H9 (cell line): ENCODE results near the gene ZMYM2. TPM values are rescaled to one million over a fixed set of nuclear protein-coding genes. Genes with fewer than 3 reads are reported as not detected.

Source experiments
- DNase-seq: peaks from one replicate; pipeline ENCODE4 v3.0.0-alpha.2; 2017
- H2AFZ ChIP-seq: one replicate; pipeline ENCODE4 v1.6.1; 2013; ENCODE audit warnings: mild to moderate bottlenecking, low read length, control low read depth, moderate library complexity
- H2AK5ac ChIP-seq: 2 replicates; pipeline ENCODE4 v1.6.1; 2013; ENCODE audit warnings: low read length, control low read depth, mixed read lengths; ENCODE audit not compliant: insufficient read length
- H2BK120ac ChIP-seq: one replicate; pipeline ENCODE4 v1.6.1; 2013; ENCODE audit warnings: low read depth, mild to moderate bottlenecking, low read length, control low read depth, inconsistent platforms; ENCODE audit not compliant: poor library complexity, severe bottlenecking
- H2BK12ac ChIP-seq: 2 replicates; pipeline ENCODE4 v1.6.1; 2013; ENCODE audit warnings: low read length, control low read depth, mixed read lengths, low read depth; ENCODE audit not compliant: insufficient read length
- H2BK15ac ChIP-seq: 2 replicates; pipeline ENCODE4 v1.6.1; 2013; ENCODE audit warnings: low read depth, low read length, control low read depth
- H2BK20ac ChIP-seq: one replicate; pipeline ENCODE4 v1.6.1; 2013; ENCODE audit warnings: low read depth, mild to moderate bottlenecking, low read length, control low read depth, inconsistent platforms; ENCODE audit not compliant: poor library complexity, severe bottlenecking
- H2BK5ac ChIP-seq: 2 replicates; pipeline ENCODE4 v1.6.1; 2013; ENCODE audit warnings: low read length, control low read depth, mixed read lengths; ENCODE audit not compliant: insufficient read length
- H3K14ac ChIP-seq: 2 replicates; pipeline ENCODE4 v1.6.1; 2013; ENCODE audit warnings: low read length, control low read depth; ENCODE audit not compliant: insufficient read depth
- H3K18ac ChIP-seq: 2 replicates; pipeline ENCODE4 v1.6.1; 2013; ENCODE audit warnings: low read depth, mild to moderate bottlenecking, mixed read lengths, low read length, control low read depth; ENCODE audit not compliant: insufficient read length
- H3K23ac ChIP-seq: 2 replicates; pipeline ENCODE4 v1.6.1; 2013; ENCODE audit warnings: low read length, control low read depth, mixed read lengths, low read depth; ENCODE audit not compliant: insufficient read length
- H3K23me2 ChIP-seq: 2 replicates; pipeline ENCODE4 v1.6.1; 2013; ENCODE audit warnings: low read depth, mild to moderate bottlenecking, mixed read lengths, low read length, control low read depth; ENCODE audit not compliant: insufficient read length, poor library complexity, severe bottlenecking
- H3K27ac ChIP-seq: 2 replicates; pipeline ENCODE4 v1.5.1; 2013; ENCODE audit warnings: low read length, control low read depth, mixed read lengths, low read depth; ENCODE audit not compliant: insufficient read length
- H3K27me3 ChIP-seq: 2 replicates; pipeline ENCODE4 v1.6.1; 2013; ENCODE audit warnings: low read length, control low read depth, inconsistent platforms; ENCODE audit not compliant: insufficient read depth
- H3K4ac ChIP-seq: 2 replicates; pipeline ENCODE4 v1.6.1; 2013; ENCODE audit warnings: low read depth, mild to moderate bottlenecking, control low read depth, inconsistent platforms, low read length, moderate library complexity
- H3K4me1 ChIP-seq: 2 replicates; pipeline ENCODE4 v1.6.1; 2013; ENCODE audit warnings: low read length, control low read depth, inconsistent platforms; ENCODE audit not compliant: insufficient read depth
- H3K4me2 ChIP-seq: 2 replicates; pipeline ENCODE4 v1.6.1; 2013; ENCODE audit warnings: low read length, control low read depth, mixed read lengths; ENCODE audit not compliant: insufficient read length, insufficient read depth
- H3K56ac ChIP-seq: 2 replicates; pipeline ENCODE4 v1.6.1; 2013; ENCODE audit warnings: low read depth, mild to moderate bottlenecking, mixed read lengths, low read length, control low read depth; ENCODE audit not compliant: insufficient read length
- H3K79me1 ChIP-seq: 2 replicates; pipeline ENCODE4 v1.6.1; 2013; ENCODE audit warnings: low read depth, mild to moderate bottlenecking, moderate library complexity, low read length, control low read depth, inconsistent platforms; ENCODE audit not compliant: insufficient read depth, poor library complexity, severe bottlenecking
- H3K79me2 ChIP-seq: 2 replicates; pipeline ENCODE4 v1.6.1; 2013; ENCODE audit warnings: low read length, control low read depth, inconsistent platforms; ENCODE audit not compliant: insufficient read depth
- H3K9ac ChIP-seq: 2 replicates; pipeline ENCODE4 v1.6.1; 2013; ENCODE audit warnings: low read length, control low read depth, mixed read lengths; ENCODE audit not compliant: insufficient read length; ENCODE audit errors: extremely low read depth
- H3K9me3 ChIP-seq: one replicate; pipeline ENCODE4 v1.6.1; 2013; ENCODE audit warnings: low read depth, low read length, inconsistent platforms; ENCODE audit not compliant: control insufficient read depth
- H3T11ph ChIP-seq: one replicate; pipeline ENCODE4 v1.6.1; 2013; ENCODE audit warnings: mild to moderate bottlenecking, low read length, control low read depth, inconsistent platforms
- H4K20me1 ChIP-seq: one replicate; pipeline ENCODE4 v1.6.1; 2013; ENCODE audit not compliant: control insufficient read depth, insufficient read length, insufficient read depth
- H4K5ac ChIP-seq: 2 replicates; pipeline ENCODE4 v1.6.1; 2013; ENCODE audit warnings: low read depth, mild to moderate bottlenecking, mixed read lengths, low read length, control low read depth; ENCODE audit not compliant: insufficient read length
- H4K8ac ChIP-seq: replicated peaks from 2 replicates; pipeline ENCODE4 v1.6.1; 2013; ENCODE audit warnings: low read length, control low read depth, mixed read lengths, low read depth; ENCODE audit not compliant: insufficient read length
- H4K91ac ChIP-seq: 2 replicates; pipeline ENCODE4 v1.6.1; 2013; ENCODE audit warnings: low read depth, mild to moderate bottlenecking, moderate library complexity, mixed read lengths, low read length, control low read depth; ENCODE audit not compliant: insufficient read length
- H3K27ac Mint-ChIP-seq, 3 experiments: 2 replicates in 2 of 3; 3 replicates in 1 of 3; pipeline ENCODE4 v1.8.0; 2020 to 2021; ENCODE audit warnings: mixed read lengths in 3 of 3, mild to moderate bottlenecking in 1 of 3, moderate library complexity in 1 of 3
- H3K27me3 Mint-ChIP-seq: 2 replicates; pipeline ENCODE4 v1.8.0; 2021; ENCODE audit warnings: low read depth, mild to moderate bottlenecking, moderate library complexity, mixed read lengths
- H3K36me3 Mint-ChIP-seq, 3 experiments: 2 replicates in 2 of 3; 3 replicates in 1 of 3; pipeline ENCODE4 v1.8.0; 2020 to 2021; ENCODE audit warnings: low read depth in 3 of 3, mixed read lengths in 3 of 3; ENCODE audit not compliant: insufficient read depth in 1 of 3
- H3K4me1 Mint-ChIP-seq, 2 experiments: 2 replicates each; pipeline ENCODE4 v1.8.0; 2020; ENCODE audit warnings: mixed read lengths in 2 of 2
- H3K4me3 Mint-ChIP-seq, 2 experiments: 2 replicates in 1 of 2; 3 replicates in 1 of 2; pipeline ENCODE4 v1.8.0; 2020 to 2021; ENCODE audit warnings: mild to moderate bottlenecking in 2 of 2, mixed read lengths in 2 of 2, moderate library complexity in 1 of 2
- H3K9me3 Mint-ChIP-seq, 2 experiments: 2 replicates in 1 of 2; 3 replicates in 1 of 2; pipeline ENCODE4 v1.8.0; 2020; ENCODE audit warnings: mild to moderate bottlenecking in 2 of 2, mixed read lengths in 2 of 2, moderate library complexity in 1 of 2
- CTCF ChIP-seq: fragments of 200-600 bp; sonication (generic); conservative IDR thresholded peaks from 3 replicates; pipeline ENCODE4 v1.8.0; 2021; ENCODE audit warnings: antibody characterized with exemption, mild to moderate bottlenecking
- WGBS: extraction: QIAGEN DNeasy Blood & Tissue Kit; methylation state at CpG from one replicate; pipeline ENCODE4 v1.1.7; 2013; ENCODE audit warnings: missing lambda C conversion rate, low lambda C conversion rate, mixed read lengths; ENCODE audit not compliant: insufficient read length; ENCODE audit errors: extremely low coverage; 5-methylcytosine and 5-hydroxymethylcytosine counted together
- total RNA-seq: library from RNA; stranded (reverse); gene quantifications from 2 replicates; pipeline ENCODE4 v1.2.1, GENCODE V29; 2021

ZMYM2 gene
- total RNA-seq, 1 experiment from 2014 or later: 173 TPM

DNA sequence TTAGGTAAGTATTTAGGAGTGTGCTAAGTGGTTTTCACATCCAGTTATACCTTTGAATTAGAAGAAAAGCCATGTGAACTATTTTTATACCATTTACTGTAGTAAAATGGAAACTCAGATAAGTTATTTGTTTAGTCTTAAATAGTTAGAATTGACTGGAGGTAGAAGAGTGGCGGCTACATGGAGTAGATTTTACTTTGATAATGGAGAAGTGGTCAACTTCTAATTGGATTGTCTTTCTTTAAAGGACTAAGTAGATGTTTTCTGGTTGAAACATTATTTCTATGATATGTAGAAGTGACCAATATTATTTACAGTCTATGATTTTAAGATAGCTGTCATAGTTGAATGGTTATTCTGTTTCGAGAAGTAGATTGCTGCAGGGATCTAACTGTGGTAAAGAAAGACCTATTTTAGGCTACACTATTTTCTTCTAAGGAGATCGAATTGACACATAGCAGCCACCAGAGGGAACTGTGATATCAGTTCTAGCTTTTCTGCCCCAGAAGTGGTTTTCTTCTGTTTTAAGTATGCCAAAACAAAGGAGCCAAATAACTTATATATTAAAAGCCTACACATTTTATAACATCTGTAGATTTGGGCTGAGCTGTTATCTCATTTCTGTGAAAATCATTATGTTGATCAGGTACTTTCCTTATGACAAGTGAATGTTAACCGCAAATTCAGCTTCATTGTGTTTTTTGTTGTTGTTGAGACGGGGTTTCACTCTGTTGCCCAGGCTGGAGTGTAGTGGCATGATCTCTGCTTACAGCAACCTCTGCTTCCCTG is 26.1 kb downstream of the ZMYM2 start:
- Histone ChIP-seq H3K14ac (no peak overlapping the region), H3T11ph (no peak overlapping the region), H3K18ac (no peak overlapping the region), H3K4me1 (peaks cover 6% of the 10 kb centered on the region; the same call in 1 of the 2 replicates), H4K8ac (no peak overlapping the region), H4K91ac (no peak overlapping the region), H2BK15ac (no peak overlapping the region), H2AK5ac (no peak overlapping the region), H3K23ac (no peak overlapping the region), H4K20me1 (no peaks in the 10 kb centered on the region), H3K27me3 (no peaks in the 10 kb centered on the region), H3K56ac (no peak overlapping the region), H3K4me2 (no peak overlapping the region), H2BK12ac (no peak overlapping the region), H3K4ac (no peak overlapping the region), H3K27ac (no peak overlapping the region), H2BK20ac (no peak overlapping the region), H2BK5ac (no peak overlapping the region), H3K79me1 (peaks cover 11% of the 10 kb centered on the region), H2AFZ (no peak overlapping the region), H2BK120ac (no peak overlapping the region), H3K23me2 (no peaks in the 10 kb centered on the region), H3K9me3 (no peaks in the 10 kb centered on the region), H4K5ac (no peak overlapping the region), H3K79me2 (peaks cover 28% of the 10 kb centered on the region), H3K9ac (no peak overlapping the region)
- H3K9me3 Mint-ChIP-seq: no peaks in the 10 kb centered on the region
- no peak for DNase-seq
- H3K27me3 Mint-ChIP-seq: no peaks in the 10 kb centered on the region
- H3K27ac Mint-ChIP-seq: peak overlapping the region; percentile 52 to 91 (median 83); a peak in 5 of 7 replicates
- peaks cover 34 to 45% of the 10 kb centered on the region in 2 experiments for H3K4me1 Mint-ChIP-seq
- no CpG with 5 or more reads among the region's 5 CpGs for WGBS
- H3K4me3 Mint-ChIP-seq: no peak overlapping the region
- peak; percentile 77 for TF ChIP-seq CTCF
- peaks cover 4 to 31% (median 26%) of the 10 kb centered on the region in 3 experiments; a peak in 6 of 7 replicates for H3K36me3 Mint-ChIP-seq
